G401.6 (cell line): ENCODE data around the gene POLRMT.

ENCODE experiments used
- FAIRE-seq: peaks from 2 replicates; lab custom pipeline; 2012; peaks lifted over from hg19 to GRCh38; lab: Jason Lieb, UNC

Gene POLRMT

DNA sequence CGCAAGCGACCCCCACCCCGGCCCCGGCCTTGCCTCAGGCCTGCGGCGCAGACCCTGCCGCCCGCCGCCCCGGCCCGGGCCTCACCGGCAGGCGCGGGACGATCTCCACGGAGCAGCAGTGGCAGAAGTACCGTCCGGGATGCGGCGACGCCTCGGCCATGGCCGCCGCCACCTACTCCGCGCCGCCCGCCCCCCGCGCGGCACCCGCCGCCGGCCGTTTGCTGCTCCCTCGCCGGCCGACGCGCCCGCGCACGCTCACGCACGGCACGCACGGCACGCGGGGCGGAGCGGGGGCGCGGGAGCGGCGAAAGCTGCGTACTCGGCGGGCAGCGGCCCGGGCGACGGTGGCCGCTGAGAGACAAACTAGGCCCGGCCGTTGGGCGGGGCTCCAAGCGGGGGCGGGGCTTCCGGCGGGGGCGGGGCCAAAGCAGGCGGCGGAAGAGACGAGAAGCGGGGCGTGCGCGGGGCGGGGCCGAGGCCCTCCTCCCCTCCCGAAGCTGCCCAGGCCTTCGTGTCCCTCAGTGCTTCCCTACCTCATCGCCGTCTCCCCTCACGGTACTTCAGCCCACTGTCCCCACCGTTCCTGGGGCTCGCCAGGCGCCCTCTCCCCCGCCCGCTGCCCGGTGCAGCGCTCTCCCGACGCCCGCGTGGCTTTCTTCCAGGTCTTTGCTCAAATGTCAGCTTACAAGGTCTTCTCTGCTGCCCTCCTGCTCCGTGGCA, 29.8 kb upstream of the POLRMT start, which contains the start of gene RNF126:
RNF126 (minus strand) TSS at position 253 of the 720 bp plus-strand sequence; CDS start at position 160, 93 bp downstream.
- no peak for FAIRE-seq

DNA sequence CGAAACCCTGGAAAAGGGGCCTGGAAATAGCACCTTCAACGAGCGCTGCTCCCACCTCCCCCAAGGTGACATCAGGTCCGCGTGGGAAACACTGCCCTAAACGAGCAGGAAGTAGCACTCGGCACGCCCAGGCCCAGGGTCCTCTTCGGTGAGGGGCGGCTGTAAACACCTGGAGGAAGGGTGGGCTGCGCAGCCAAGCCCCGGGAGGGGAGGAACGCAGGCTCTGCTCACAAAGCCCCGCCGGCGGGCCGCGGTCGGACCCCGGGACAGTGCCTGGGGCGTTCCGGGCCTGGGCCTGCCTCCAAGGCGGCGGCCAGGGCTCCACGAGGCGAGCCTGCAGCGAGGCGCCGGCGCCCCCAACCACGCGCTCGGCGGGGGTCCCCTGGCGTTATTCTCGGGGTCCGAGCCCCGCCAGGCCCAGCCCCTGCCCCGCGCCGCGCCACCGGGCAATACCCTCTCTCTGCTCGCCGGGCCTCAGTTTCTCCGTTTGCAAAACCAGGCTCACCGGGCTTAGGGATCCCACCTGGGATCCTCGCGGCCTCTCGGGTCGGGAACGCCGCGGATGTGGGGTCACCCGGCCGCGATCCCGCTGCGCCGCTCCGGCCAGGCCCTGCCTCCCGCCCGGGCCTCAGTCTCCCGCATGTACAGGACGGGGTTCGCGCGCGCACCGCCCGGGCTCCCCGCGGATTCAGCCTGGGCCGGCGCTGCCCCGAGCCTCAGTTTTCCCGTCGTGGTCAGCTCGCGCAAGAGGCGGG, 29.0 kb upstream of the POLRMT start:
- FAIRE-seq = no peak

DNA sequence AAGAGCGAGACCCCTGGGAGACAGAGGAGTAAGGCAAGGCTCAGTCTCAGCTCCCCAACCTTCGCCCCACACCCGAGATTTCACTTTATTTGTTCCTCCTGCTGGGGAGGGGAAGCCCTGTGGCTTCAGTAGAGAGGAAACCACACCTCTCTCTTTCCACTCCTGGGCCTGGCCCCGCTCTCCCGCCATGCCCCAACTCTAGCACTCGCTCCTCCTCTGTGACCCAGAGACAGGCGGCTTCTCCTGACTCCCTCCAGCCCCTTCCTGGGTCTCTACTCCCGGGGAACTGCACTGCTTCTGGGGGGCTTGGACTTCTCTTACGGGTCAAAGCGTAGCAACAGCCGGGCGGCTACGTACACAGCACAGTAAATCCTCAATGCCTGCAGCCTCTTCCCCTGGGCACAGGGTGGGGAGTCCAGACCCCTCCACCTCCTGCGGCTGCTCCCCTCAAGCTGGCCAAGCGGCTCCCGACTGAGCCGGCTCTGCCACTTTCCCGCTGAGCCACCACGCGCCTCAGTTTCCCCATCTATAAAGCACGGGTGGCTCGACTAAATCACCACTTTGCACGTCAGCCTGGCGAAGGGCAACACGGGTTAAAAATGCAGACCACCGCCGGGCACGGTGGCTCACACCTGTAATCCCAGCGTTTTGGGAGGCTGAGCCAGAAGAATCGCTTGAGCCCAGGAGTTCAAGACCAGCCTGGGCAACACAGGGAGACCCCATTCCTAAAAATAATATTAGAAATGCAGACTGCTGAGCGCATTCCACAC, 28.3 kb upstream of the POLRMT start:
- no peak for FAIRE-seq

DNA sequence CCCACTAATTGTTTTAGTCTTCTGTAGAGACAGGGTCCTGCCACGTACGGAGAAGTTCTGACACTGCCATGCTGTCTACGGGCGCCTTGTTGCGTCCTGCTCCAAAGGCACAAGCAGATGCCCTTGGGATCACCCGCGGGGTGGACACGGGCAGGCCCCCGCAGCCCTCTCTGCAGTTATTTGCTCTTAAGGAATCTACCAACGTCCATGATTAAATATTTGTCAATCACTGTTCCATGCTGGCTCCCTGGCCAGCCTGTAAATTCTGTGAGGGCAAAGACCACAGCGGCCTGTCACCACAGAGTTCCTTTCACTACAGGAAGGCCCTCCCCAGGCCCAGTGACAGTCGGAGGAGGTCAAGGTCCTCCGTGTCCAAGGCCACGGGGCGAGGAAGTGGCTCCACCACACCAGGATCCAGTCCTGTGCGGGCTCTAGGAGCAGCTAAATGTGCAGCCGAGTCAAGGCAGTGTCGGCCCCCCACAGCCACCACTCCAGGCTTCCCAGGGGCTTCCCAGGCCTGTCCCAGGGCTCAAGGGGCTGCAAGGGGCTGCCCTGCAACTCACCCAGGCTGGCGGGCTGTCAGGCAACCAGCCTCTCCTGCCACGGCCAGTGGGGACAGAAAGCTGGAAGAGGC, 27.6 kb upstream of the POLRMT start:
- FAIRE-seq = no peak

DNA sequence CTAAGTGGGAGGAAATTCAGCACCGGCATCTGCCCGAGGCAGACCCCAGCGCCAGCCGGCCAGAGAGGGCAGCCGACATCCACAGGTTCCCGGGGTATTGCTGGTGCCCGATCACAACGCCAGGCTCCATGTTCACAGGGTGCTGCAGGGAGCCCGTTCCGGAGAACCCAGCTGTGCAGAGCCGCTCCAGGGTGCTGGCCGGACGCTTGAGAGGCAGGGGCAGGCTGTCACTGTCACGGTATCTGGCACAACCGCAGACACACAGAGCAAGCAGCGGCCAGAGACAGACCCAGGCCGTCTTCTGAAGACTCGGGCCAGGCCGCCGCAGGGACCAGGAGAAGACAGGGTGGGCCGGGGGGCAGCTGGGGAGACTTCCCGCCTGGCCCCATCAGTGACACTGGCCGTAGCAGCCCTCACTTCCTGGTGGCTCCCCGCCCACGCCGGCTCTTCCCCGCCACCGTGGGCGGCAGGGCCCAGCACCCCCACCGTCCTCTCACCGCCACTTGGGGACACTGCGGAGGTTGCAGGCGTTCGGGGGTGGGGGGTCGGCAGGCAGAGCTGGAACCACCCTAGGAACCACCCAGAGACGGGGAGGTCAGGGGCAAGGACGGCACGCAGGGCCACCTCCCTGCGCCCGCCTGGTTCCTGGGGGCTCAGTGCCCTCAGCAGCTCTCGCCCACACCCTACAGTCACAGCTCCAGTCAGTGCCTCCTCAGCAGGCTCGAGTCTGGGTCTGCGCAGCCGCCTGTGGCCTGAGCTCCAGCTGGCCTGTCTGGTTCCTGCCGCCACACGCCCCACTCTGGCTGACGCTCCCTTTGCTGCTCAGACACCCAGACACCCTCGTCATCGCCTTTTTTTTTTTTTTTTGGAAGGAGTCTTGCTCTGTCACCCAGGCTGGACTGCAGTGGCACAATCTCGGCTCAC, 25.8 kb upstream of the POLRMT start:
- FAIRE-seq = no peak

DNA sequence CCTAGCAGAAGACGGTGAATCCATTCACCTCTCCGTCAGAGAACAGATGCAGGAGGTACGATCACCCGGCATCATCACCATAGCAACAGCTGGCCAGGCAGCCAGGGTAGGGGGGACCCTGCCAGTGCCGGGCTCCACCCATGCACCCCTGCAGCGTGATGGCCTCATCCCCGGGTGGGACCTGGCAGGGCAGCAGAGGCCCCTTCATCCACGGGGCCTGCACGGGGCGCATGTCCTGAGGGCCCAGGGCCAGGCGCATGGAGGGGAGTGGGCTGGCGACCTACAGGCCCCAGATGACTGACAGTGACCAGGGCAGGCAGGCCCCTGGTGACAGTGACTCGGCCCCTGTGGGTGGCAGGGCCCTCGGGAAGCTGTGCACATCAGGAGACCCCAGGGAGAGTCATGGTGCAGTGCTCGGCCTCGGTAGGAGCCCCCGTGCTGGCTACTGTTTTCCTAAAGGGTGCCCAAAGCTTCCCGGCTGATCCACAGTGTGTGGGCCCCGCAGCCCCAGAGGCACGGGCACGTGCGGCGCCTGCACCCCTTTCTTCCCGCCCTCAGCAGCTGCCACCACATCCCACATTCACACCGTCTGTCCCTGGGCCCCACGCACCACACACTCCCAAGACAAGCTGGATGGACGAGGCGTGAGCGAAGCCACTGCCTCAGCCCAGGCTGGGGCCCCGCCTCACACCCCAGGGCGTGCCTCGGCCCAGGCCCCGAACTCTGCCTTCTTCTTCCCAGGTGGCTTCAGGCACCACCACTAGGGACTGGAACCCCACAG, 24.9 kb upstream of the POLRMT start:
- no peak for FAIRE-seq

DNA sequence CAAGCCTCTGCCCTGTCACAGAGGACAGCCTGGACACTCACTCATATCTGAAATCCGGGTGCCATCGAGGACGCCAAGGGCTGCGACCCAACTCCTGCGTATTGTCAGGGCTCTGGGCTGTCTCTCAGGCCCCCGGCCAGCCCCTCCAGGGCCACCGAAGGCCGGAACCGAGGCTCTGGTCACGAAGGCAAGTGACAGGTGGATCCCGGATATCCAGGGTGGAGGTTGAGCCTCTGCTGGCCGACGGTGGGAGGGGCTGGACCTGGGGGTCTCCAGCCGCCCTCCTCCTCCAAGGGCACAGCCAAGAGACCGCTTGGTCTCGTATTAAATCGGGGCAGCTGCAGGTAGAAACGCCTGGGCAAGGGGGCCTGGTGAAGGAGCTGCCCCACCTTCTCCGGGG, 24.3 kb upstream of the POLRMT start:
- FAIRE-seq = no peak

DNA sequence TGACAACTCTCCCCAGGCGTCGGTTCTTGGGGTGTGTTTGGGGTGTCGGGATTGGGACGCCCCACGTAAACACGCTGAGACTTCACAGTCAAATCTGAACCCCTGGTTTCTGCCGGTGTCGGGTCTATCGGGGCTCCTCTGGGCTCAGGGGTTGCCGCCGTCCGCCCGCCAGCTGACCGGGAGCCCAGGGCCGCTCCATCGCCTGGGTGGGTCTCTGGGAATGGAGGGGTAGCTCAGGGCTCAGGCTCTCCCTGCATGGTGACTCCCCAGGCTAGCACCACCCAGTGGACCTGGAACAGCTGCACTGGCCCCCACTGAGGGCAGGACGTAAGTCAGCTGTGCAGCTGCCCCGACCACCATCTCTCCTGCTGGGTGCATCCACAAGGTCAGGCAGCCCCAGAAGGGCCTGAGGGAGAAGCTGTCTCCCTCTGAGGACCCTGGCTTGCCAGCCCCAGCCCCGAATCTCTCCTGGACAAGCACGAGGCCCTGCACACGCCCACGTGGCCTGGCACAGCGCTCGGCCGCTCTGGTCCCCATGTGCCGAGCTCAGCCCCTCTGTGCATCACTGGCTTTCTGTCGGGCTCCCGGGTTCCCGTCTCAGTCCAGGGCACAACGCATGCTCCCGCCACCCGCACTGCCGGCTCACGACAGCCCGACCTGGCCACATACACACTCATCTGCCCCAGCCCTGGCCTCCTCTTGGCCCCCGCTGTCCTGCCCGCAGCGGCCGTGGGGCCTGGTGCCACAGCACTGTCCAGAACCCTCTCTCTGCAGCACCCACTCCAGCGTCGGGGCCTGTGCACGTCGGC, 23.6 kb upstream of the POLRMT start:
- no peak for FAIRE-seq

DNA sequence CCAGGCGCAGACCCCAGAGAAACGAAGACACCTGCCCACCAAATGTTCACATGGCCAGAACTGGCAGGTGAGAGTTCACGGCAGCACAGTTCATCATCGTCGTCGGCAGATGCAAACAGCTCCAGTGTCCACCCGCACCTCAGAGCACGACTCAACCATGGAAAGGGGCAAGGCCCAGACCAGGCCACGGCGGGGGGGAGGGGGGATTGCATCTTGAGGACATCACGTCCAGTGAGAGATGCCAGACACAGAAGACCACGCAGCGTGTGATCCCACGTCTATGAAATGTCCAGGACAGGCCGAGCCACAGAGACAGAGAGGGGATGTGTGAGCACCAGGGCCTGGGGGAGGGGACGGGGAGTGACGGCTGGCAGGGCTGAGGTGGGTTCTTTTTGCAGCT, 22.4 kb upstream of the POLRMT start:
- no peak for FAIRE-seq

DNA sequence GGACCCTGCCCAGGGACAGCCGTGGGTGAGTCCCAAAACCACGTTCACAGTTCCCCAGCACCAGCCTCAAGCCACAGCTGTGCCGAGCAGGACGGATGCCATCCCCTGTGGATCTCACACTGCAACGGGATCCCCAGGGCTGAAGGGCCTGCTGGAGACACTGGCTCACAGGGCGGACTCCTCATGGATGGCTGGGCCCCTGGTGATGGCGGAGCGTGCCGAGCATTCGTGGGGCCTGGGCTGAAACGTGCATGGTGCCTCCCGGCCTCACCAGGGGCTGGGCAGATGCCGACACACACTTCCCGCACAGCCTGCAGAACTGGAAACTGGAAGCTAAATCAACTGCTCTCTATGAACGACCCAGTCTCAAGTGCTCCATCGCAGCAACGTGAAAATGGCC, 20.1 kb upstream of the POLRMT start:
- no peak for FAIRE-seq

DNA sequence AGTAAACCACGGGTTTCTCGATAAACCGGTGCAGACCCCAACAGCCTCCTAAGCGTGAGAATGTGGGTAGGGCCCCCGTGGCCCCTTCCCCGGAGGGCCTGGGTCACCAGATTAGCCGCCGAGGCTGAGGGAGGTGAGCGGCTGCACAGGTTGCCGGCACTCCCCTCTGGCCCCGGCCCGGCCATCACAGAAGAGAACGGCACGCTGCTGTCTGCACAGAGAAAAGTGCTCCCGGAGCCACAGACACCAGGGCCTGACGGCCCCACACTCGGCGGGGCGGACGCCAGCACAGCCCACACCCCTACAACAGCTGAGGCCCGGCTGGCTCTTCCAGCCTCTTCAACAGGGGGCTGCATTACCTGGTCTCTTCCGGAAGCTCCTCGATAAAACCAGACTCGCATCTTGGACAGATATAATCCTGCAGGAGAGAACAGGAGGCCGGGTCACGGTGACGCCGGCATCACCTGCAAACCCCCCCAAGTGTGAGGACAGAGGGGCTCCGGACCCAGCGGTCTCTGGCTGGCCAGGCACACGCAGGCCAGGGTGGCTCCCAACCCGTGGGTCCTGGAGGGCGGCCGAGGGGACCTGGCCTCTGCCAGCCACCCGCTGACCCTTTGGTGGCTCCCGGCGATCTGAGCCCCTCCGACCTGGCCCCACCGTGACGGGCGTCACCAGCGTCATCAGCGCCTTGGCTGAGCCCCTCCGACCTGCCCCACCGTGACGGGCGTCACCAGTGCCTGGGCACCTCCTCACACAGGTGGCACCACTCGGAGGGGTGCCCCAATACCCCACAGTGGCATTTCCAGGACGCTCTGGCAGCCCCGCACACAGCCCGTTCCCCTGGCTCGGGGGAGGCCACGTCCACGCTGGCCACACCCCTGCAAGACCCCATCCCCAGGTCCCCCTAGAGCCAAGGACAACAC, 19.4 kb upstream of the POLRMT start:
- no peak for FAIRE-seq

DNA sequence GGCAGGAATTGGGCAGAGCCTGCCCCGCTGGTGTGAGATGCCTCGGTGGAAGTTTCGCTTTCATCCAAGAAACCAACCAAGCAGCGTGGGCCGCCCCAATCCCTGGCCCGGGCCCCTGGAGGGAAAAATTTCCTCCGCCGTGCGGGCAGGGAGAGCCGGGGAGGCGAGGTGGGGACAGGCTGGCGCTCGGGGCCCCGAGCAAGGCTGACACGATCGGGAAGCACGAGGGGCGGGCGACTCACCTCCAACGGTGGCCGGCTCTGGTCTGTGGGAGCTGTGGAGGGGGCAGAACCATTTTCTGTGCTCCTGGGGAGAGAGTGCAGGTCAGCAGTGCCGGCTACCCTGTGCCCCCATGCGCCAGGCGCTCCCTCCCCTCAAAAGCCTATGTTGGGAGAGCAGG, 18.7 kb upstream of the POLRMT start:
- FAIRE-seq = no peak

DNA sequence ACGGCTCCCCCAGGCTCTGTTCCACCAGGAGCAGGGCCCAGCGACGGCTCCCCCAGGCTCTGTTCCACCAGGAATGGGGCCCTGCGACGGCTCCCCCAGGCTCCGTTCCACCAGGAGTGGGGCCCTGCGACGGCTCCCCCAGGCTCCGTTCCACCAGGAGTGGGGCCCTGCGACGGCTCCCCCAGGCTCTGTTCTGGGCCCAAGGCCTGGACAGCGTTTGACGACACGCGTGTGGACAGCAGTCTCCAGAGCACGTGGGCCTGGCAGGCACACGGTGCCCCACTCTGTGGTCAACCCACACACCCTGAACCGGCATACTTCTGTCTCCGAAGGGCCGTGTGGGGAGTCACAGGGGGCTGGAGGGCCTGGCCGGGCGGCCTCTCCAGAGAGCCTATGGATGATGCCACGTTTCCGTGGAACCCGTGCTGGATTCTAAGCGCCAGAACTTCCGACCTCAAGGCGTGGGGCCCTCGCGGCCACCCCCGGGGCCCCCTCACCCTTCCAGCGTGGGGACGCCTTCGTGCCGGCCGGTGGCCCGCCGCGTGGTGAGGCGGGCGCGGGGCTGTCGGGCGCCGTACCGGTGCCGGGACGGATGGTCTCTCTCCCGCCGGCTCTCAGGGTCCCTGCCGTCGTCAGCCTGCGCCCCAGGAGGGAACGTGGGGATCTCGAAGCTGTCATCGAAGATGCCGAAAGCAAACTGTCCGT, 17.9 kb upstream of the POLRMT start:
- FAIRE-seq = no peak

DNA sequence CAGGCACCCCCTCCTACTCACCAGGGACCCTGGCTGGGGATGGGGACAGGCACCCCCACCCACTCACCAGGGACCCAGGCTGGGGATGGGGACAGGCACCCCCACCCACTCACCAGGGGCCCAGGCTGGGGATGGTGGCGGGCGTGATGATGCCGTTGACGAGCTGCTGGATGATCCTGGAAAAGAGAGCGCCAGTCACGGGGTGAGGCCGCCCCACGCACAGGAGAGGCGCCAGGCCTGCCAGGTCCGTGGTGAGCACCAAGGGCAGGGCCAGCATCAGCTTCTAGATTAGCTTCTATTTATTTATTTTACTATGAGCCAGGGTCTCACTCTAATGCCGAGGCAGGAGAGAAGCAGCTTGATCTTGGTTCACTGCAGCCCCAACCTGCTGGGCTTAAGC, 16.8 kb upstream of the POLRMT start:
- FAIRE-seq = no peak

DNA sequence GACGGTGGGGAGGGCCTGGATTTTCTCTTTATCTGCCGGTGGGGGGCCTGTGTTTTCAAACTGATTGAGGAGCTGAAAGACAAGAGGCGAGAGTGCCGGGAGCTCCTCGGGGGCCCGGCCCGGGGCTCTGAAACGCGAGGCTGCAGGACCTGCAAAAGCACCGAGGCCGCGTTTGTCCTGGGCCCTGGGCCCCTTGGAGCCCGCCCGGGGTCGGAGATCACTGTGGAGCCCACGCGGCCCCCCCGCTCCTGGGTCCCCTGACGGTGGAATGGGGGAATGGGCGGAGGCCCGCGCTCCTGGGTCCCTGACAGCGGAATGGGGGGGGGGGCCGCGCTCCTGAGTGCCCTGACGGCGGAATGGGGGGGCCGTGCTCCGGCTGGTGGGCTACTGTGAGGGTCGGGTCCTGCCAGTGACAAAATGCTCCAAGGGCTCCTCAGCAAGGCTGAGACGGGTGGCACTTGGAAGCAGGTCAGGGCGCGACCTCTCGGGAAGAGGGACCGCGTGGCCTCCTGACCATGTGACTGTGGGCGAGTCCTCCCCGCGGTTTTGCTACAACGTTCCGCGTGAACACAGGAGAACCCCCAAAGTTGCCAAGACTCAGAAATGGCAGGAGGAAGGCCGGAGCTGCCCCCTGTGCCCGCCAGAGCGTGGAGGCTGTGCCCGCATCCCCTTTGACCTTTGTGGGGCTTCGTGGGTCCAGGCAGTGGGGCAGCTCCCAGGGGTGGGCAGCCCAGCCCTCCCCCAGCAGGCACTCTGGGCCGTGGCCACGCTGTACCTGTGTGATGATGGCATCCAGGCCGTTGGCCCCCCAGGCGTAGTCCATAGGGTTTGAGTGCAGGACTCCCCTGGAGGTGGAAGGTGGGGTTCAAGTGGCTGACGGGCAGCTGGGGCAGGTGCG, 15.8 kb upstream of the POLRMT start:
- no peak for FAIRE-seq

DNA sequence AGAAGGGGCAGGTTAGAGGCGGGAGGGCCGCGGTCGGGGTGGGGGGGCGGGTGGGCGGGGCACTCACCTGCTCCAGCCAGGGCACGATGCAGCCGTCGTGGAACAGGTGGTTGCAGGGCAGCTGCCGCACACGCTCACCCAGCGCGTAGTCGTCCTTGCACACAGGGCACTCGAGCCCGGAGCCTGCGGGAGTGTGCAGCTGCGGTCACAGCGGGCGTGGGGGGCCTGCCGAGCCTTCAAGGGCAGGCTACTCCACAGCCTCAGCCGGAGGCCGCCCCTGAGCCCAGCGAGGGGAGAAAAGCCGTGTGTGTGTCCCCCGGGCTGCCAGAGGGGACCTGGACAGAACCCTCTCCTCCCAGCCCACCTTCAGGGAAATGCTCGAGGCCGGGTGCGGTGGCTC, 15.0 kb upstream of the POLRMT start:
- no peak for FAIRE-seq
